Pancreas (tissue), 10 donors: ENCODE results near the gene DNAH2. TPM values are rescaled to one million over a fixed set of nuclear protein-coding genes. Genes with fewer than 3 reads are reported as not detected.
A peak's percentile ranks its signal among the peaks of the same experiment; 100 is the strongest.

Experiments
- ATAC-seq, 4 donors: fragments of 200-7000 bp; cut with Tn5 transposase; one replicate each; pipeline versions ENCODE4 v1.8.0 to v1.9.1; 2020; ENCODE audit warnings: mild to moderate bottlenecking in 4 of 4, moderate library complexity in 4 of 4
- DNase-seq, 6 donors: peaks; one replicate each; pipeline ENCODE4 v3.0.0-alpha.2; 2020
- FAIRE-seq: peaks from 2 replicates; lab custom pipeline; 2012; peaks lifted over from hg19 to GRCh38; lab: Jason Lieb, UNC
- H3K27ac ChIP-seq, 4 donors: fragments of 200-600 bp; sonication (generic); 1 replicate in 3 of 4; 2 replicates in 1 of 4; pipeline versions ENCODE4 v1.5.0 to v1.8.0; 2020
- H3K27me3 ChIP-seq, 4 donors: fragments of 200-600 bp; one replicate each; pipeline ENCODE4 v1.8.0; 2021
- H3K36me3 ChIP-seq, 3 donors: fragments of 200-600 bp; sonication (generic) in 1 of 3; one replicate each; pipeline versions ENCODE4 v1.5.0 to v1.8.0; 2020 to 2021
- H3K4me1 ChIP-seq, 3 donors: fragments of 200-600 bp; one replicate each; pipeline ENCODE4 v1.8.0; 2021
- H3K4me3 ChIP-seq, 4 donors: fragments of 200-600 bp; sonication (generic) in 2 of 4; one replicate each; pipeline versions ENCODE4 v1.5.0 to v1.8.0; 2020 to 2021
- H3K9me3 ChIP-seq, 4 donors: fragments of 200-600 bp; one replicate each; pipeline ENCODE4 v1.8.0; 2021
- CTCF ChIP-seq, 4 donors: fragments of 200-600 bp; sonication (generic) in 3 of 4; IDR thresholded peaks; one replicate each; pipeline versions ENCODE4 v1.5.0 to v1.8.0; 2021; ENCODE audit warnings: antibody characterized with exemption in 4 of 4
- WGBS, 2 donors: extraction: QIAGEN DNeasy Blood & Tissue Kit; methylation state at CpG; one replicate each; pipeline ENCODE4 v1.1.7; 2013; 5-methylcytosine and 5-hydroxymethylcytosine counted together
- intact Hi-C, 3 donors: fragments of 100-400 bp; cut with DNase I; formaldehyde crosslinking; loops; one replicate each; pipeline versions ENCODE4 v1.11.1 to v1.14.2; 2022
- polyA plus RNA-seq, 2 donors: library from polyadenylated mRNA; stranded (reverse); fragments of 200-250 nt; gene quantifications; one replicate each; pipeline ENCODE4 v1.2.3, GENCODE V29; 2013
- total RNA-seq, 6 donors: library from RNA; stranded (reverse); fragmentation: NEBNext Ultra II Directional in 4 of 6; extraction: Animal tissue kit (Norgen Biotek cat#: 25700) in 4 of 6; gene quantifications; one replicate each; pipeline versions ENCODE4 v1.2.1 to v1.2.4, GENCODE V29; 2021 to 2023
- donor health status: healthy with polysubstance abuse.
- donor health status: DM: no; HTN: no; CAD: no; lungs with moderate emphysema.
- donor health status: DM: no; HTN: no; CAD: no.
- donor health status: control.
- donor health status: control.
- donor health status: Bipolar disorder and iron deficiency.
- donor health status: DM: yes; HTN: yes; CAD: no.
- donor health status: DM: no; HTN: no; CAD: no.
- donor health status: DM: no; HTN: no; CAD: no.
- donor health status: DM: yes; HTN: yes; CAD: no.

DNAH2 gene
- total and polyA plus RNA-seq, 8 donors, result 0.09 to 0.52 (median 0.24) TPM

GRCh38 chr17:7745748-7746470 is 28.4 kb downstream of the DNAH2 start:
- FAIRE-seq, result no peak
- intact Hi-C loops, result loop anchor here in 1 of 3 donors (10.0 kb wide), 2 partner anchors 109 to 239 kb away; partner anchors contain the start of genes CYB5D1, NAA38 and TMEM88
- WGBS, 2 donors, result 81 to 86% methylated on average over 7 of the region's 7 CpGs
- no peaks in the 10 kb centered on the region for H3K27me3 ChIP-seq
- no peak for ATAC-seq
- DNase-seq, result peak in 1 of 6 donors; percentile 15
- H3K9me3 ChIP-seq, result no peaks in the 10 kb centered on the region
- no peak overlapping the region for H3K27ac ChIP-seq
- H3K36me3 ChIP-seq, result no peaks in the 10 kb centered on the region
- no peak for TF ChIP-seq CTCF (IDR thresholded peaks at IDR 0.05)
- H3K4me3 ChIP-seq, result no peak overlapping the region
- no peaks in the 10 kb centered on the region for H3K4me1 ChIP-seq

GRCh38 chr17:7747635-7748071 is 30.1 kb downstream of the DNAH2 start:
- intact Hi-C loops, result loop anchor here in 1 of 3 donors (10.0 kb wide), 2 partner anchors 107 to 237 kb away; partner anchors contain the start of genes CYB5D1, NAA38 and TMEM88
- H3K4me1 ChIP-seq, result no peaks in the 10 kb centered on the region
- H3K4me3 ChIP-seq, result no peak overlapping the region
- H3K27me3 ChIP-seq, result no peaks in the 10 kb centered on the region
- 39 to 45% methylated on average over 4 of the region's 4 CpGs for WGBS, 2 donors
- TF ChIP-seq CTCF (IDR thresholded peaks at IDR 0.05), result no peak
- FAIRE-seq (no peak), DNase-seq (no peak), ATAC-seq (no peak)
- H3K9me3 ChIP-seq, result no peaks in the 10 kb centered on the region
- H3K36me3 ChIP-seq, result no peaks in the 10 kb centered on the region
- H3K27ac ChIP-seq, result no peak overlapping the region

GRCh38 chr17:7748076-7748775 is 30.7 kb downstream of the DNAH2 start:
- TF ChIP-seq CTCF (IDR thresholded peaks at IDR 0.05), result no peak
- FAIRE-seq (no peak), ATAC-seq (peak in 1 of 4 donors; percentile 18), DNase-seq (no peak)
- no peak overlapping the region for H3K27ac ChIP-seq
- no peaks in the 10 kb centered on the region for H3K27me3 ChIP-seq
- no peaks in the 10 kb centered on the region for H3K4me1 ChIP-seq
- no peak overlapping the region for H3K4me3 ChIP-seq
- 73 to 77% methylated on average over 10 of the region's 10 CpGs for WGBS, 2 donors
- no peaks in the 10 kb centered on the region for H3K36me3 ChIP-seq
- H3K9me3 ChIP-seq, result no peaks in the 10 kb centered on the region
- intact Hi-C loops, result loop anchor here in 1 of 3 donors (10.0 kb wide), 2 partner anchors 107 to 237 kb away; partner anchors contain the start of genes CYB5D1, NAA38 and TMEM88

GRCh38 chr17:7750321-7750821 is 32.8 kb downstream of the DNAH2 start:
- intact Hi-C loops, result no loop called here
- H3K27me3 ChIP-seq, result no peaks in the 10 kb centered on the region
- H3K36me3 ChIP-seq, result no peaks in the 10 kb centered on the region
- H3K4me1 ChIP-seq, result no peaks in the 10 kb centered on the region
- no peak overlapping the region for H3K27ac ChIP-seq
- H3K4me3 ChIP-seq, result no peak overlapping the region
- FAIRE-seq, result no peak
- ATAC-seq, result no peak
- 83 to 88% methylated on average over 4 of the region's 4 CpGs for WGBS, 2 donors
- TF ChIP-seq CTCF (IDR thresholded peaks at IDR 0.05), result no peak
- no peaks in the 10 kb centered on the region for H3K9me3 ChIP-seq
- no peak for DNase-seq
